Endothelial cell of umbilical vein (primary cell): Measurements from ENCODE around the gene PRKCB. TPM values are rescaled to one million over a fixed set of nuclear protein-coding genes. Genes with fewer than 3 reads are reported as not detected.

Experiments used
- BruUV-seq: library from RNA; stranded (reverse); fragments of 400-500 nt; replicated peaks from 2 replicates; lab custom pipeline; 2021; lab: Mats Ljungman, UMichigan
- CTCF ChIA-PET: fragments of 300-600, 350-600 bp; sonication (Branson Sonifier 250); formaldehyde crosslinking; loops from one replicate; lab custom pipeline; 2021; ENCODE audit warnings: antibody characterized with exemption, inconsistent platforms; lab: Charles Lee
- POLR2A ChIA-PET: fragments of 300-600, 350-600 bp; sonication (Branson Sonifier 250); formaldehyde crosslinking; loops from one replicate; lab custom pipeline; 2021; ENCODE audit warnings: antibody characterized with exemption, inconsistent platforms; lab: Charles Lee
- DNase-seq: peaks from one replicate; pipeline ENCODE4 v3.0.0-alpha.2; 2011; ENCODE audit warnings: low read depth, low spot score
- FAIRE-seq: peaks from 2 replicates; lab custom pipeline; 2011; peaks lifted over from hg19 to GRCh38; lab: Jason Lieb, UNC
- H2AFZ ChIP-seq: 2 replicates; pipeline ENCODE4 v1.6.0; 2012; ENCODE audit warnings: low read depth, low read length, control low read depth, inconsistent platforms
- H3K27ac ChIP-seq: 2 replicates; pipeline ENCODE4 v1.5.1; 2011; ENCODE audit warnings: low read depth, mild to moderate bottlenecking, control low read depth, low read length, moderate library complexity; ENCODE audit not compliant: insufficient read depth
- H3K27me3 ChIP-seq, 2 experiments: 2 replicates each; pipeline versions ENCODE4 v1.6.0 to v1.6.1; 2011; ENCODE audit warnings: low read length in 2 of 2, mixed read lengths in 1 of 2; ENCODE audit not compliant: control insufficient read depth in 2 of 2, insufficient read depth in 2 of 2
- H3K36me3 ChIP-seq, 2 experiments: 2 replicates in 1 of 2; 3 replicates in 1 of 2; pipeline ENCODE4 v1.5.1; 2011; ENCODE audit warnings: low read length in 2 of 2, mild to moderate bottlenecking in 1 of 2, moderate library complexity in 1 of 2; ENCODE audit not compliant: control insufficient read depth in 2 of 2, insufficient read depth in 2 of 2; ENCODE audit errors: extremely low read depth in 1 of 2
- H3K4me1 ChIP-seq: 3 replicates; pipeline ENCODE4 v1.5.1; 2011; ENCODE audit warnings: mild to moderate bottlenecking, low read length; ENCODE audit not compliant: control insufficient read depth, insufficient read depth; ENCODE audit errors: extremely low read depth
- H3K4me2 ChIP-seq: 2 replicates; pipeline ENCODE4 v1.6.1; 2011; ENCODE audit warnings: low read length, control low read depth, mixed read lengths; ENCODE audit not compliant: insufficient read depth
- H3K4me3 ChIP-seq, 3 experiments: fragments of 200-600 bp in 1 of 3; sonication (generic), shearing (Covaris generic) in 1 of 3; replicated peaks in 1 of 3; 2 replicates each; pipeline ENCODE4 v1.5.1; 2011 to 2016; ENCODE audit warnings: control low read depth in 3 of 3, low read length in 3 of 3, mild to moderate bottlenecking in 2 of 3, inconsistent platforms in 1 of 3, low read depth in 1 of 3, moderate library complexity in 1 of 3; ENCODE audit not compliant: insufficient read depth in 1 of 3
- H3K79me2 ChIP-seq: 2 replicates; pipeline ENCODE4 v1.6.0; 2012; ENCODE audit warnings: low read length, inconsistent platforms; ENCODE audit not compliant: control insufficient read depth, insufficient read depth
- H3K9ac ChIP-seq: replicated peaks from 2 replicates; pipeline ENCODE3; 2011; ENCODE audit warnings: low read length, control low read depth; ENCODE audit not compliant: insufficient read depth; ENCODE audit errors: extremely low read depth
- H3K9me1 ChIP-seq: replicated peaks from 3 replicates; pipeline ENCODE4 v1.6.0; 2011; ENCODE audit warnings: mild to moderate bottlenecking, low read length; ENCODE audit not compliant: control insufficient read depth, insufficient read depth; ENCODE audit errors: extremely low read depth
- H3K9me3 ChIP-seq: replicated peaks from 2 replicates; pipeline ENCODE4 v1.5.1; 2012; ENCODE audit warnings: low read length, inconsistent platforms; ENCODE audit not compliant: control insufficient read depth, insufficient read depth
- H4K20me1 ChIP-seq: replicated peaks from 2 replicates; pipeline ENCODE3; 2011; ENCODE audit warnings: mild to moderate bottlenecking, low read length; ENCODE audit not compliant: control insufficient read depth, insufficient read depth; ENCODE audit errors: extremely low read depth
- CTCF ChIP-seq, 2 donors: IDR thresholded peaks; 1 replicate in 1 of 2; 2 replicates in 1 of 2; pipeline ENCODE4 v1.5.1; 2011; ENCODE audit warnings: low read length in 2 of 2, mild to moderate bottlenecking in 2 of 2, moderate library complexity in 2 of 2, control low read depth in 1 of 2, inconsistent platforms in 1 of 2, low read depth in 1 of 2; ENCODE audit not compliant: insufficient read depth in 1 of 2; ENCODE audit errors: extremely low read depth in 1 of 2
- EZH2 ChIP-seq: IDR thresholded peaks from 2 replicates; pipeline ENCODE4 v1.6.1; 2012; ENCODE audit warnings: borderline replicate concordance, low read depth, mild to moderate bottlenecking, moderate library complexity, low read length, inconsistent platforms; ENCODE audit not compliant: severe bottlenecking
- FOS ChIP-seq: IDR thresholded peaks from 2 replicates; pipeline ENCODE4 v1.6.1; 2011; ENCODE audit warnings: mild to moderate bottlenecking, low read length, moderate library complexity, borderline replicate concordance; ENCODE audit not compliant: insufficient read depth
- GATA2 ChIP-seq: IDR thresholded peaks from 2 replicates; pipeline ENCODE4 v1.7.0; 2011; ENCODE audit warnings: low read depth, mild to moderate bottlenecking, moderate library complexity, mixed read lengths, low read length; ENCODE audit not compliant: insufficient read length, insufficient read depth
- JUN ChIP-seq: IDR thresholded peaks from 2 replicates; pipeline ENCODE4 v1.6.1; 2011; ENCODE audit warnings: borderline replicate concordance, low read depth; ENCODE audit not compliant: insufficient read length, insufficient read depth
- MAX ChIP-seq: IDR thresholded peaks from 2 replicates; pipeline ENCODE4 v1.6.1; 2011; ENCODE audit not compliant: insufficient read depth, insufficient read length
- POLR2A ChIP-seq: IDR thresholded peaks from 2 replicates; pipeline ENCODE4 v1.6.1; 2012; ENCODE audit warnings: low read depth, mild to moderate bottlenecking, control low read depth, low read length
- POLR2AphosphoS5 ChIP-seq: IDR thresholded peaks from 2 replicates; pipeline ENCODE4 v1.6.1; 2012; ENCODE audit warnings: low read depth, mild to moderate bottlenecking, control low read depth, low read length, moderate library complexity; ENCODE audit not compliant: insufficient read depth
- dilution Hi-C: fragments of 300-500 bp; cut with MboI; formaldehyde crosslinking; loops from one replicate; pipeline ENCODE4 v1.15.0; 2019; ENCODE audit warnings: low sequenced_read_pairs; ENCODE audit not compliant: extremely low pct_ligation_motif_present
- intact Hi-C: fragments of 100-400 bp; cut with micrococcal nuclease; formaldehyde crosslinking; loops from one replicate; pipeline ENCODE4 v1.10.0; 2022
- polyA plus RNA-seq, 4 experiments: library from polyadenylated mRNA; depleted of rRNA in 3 of 4; stranded (reverse) in 3 of 4; unstranded in 1 of 4; fragments of >200 nt; gene quantifications; 2 replicates each; pipeline versions ENCODE4 v1.2.1 to v1.2.3, GENCODE V29; 2011 to 2012; ENCODE audit warnings: missing spikeins in 1 of 4
- total RNA-seq: library from RNA; stranded (reverse); gene quantifications from 2 replicates; pipeline ENCODE4 v1.2.3, GENCODE V29; 2021

Gene PRKCB
- total and polyA plus RNA-seq, 2 donors (not counting 3 experiments of a cell fraction or from before 2014, with no cell fraction given) = 0.01 TPM; not detected in 1

GRCh38 chr16:23941025-23941424 is 105.2 kb downstream of the PRKCB start:
- POLR2A ChIA-PET = no interaction called here
- dilution Hi-C loops (no loop called here), intact Hi-C loops (no loop called here)
- no peaks in the 10 kb centered on the region for H3K4me1 ChIP-seq
- H3K4me2 ChIP-seq = no peak overlapping the region
- no peaks in the 10 kb centered on the region for H4K20me1 ChIP-seq
- DNase-seq (no peak), FAIRE-seq (no peak)
- H3K9me1 ChIP-seq = no peaks in the 10 kb centered on the region
- TF ChIP-seq EZH2 = no peak
- no peak for TF ChIP-seq POLR2AphosphoS5
- no peak for TF ChIP-seq JUN
- no peak for TF ChIP-seq MAX
- no peak for TF ChIP-seq GATA2
- no peak for TF ChIP-seq FOS
- TF ChIP-seq POLR2A = no peak
- no peak for TF ChIP-seq CTCF (IDR thresholded peaks at IDR 0.05; ENCODE audit: extremely low read depth in 1 of 2, insufficient read depth in 1 of 2, low read depth in 1 of 2, low read length in 2 of 2)
- no peaks in the 10 kb centered on the region for H3K9me3 ChIP-seq
- BruUV-seq = no TSS peak
- CTCF ChIA-PET = no interaction called here
- H3K27ac ChIP-seq = no peak overlapping the region
- H2AFZ ChIP-seq = no peak overlapping the region
- H3K36me3 ChIP-seq = no peaks in the 10 kb centered on the region
- no peaks in the 10 kb centered on the region for H3K79me2 ChIP-seq
- no peak overlapping the region for H3K9ac ChIP-seq
- H3K4me3 ChIP-seq = no peak overlapping the region
- no peaks in the 10 kb centered on the region for H3K27me3 ChIP-seq
